Suppressor macrophage treated with lipopolysaccharide for 1 hour (primary cell): ENCODE results near the gene WSCD1.

ENCODE experiments used
- DNase-seq, 3 donors: peaks; one replicate each; pipeline ENCODE4 v3.0.0-alpha.2; 2020 to 2022

WSCD1 gene

DNA sequence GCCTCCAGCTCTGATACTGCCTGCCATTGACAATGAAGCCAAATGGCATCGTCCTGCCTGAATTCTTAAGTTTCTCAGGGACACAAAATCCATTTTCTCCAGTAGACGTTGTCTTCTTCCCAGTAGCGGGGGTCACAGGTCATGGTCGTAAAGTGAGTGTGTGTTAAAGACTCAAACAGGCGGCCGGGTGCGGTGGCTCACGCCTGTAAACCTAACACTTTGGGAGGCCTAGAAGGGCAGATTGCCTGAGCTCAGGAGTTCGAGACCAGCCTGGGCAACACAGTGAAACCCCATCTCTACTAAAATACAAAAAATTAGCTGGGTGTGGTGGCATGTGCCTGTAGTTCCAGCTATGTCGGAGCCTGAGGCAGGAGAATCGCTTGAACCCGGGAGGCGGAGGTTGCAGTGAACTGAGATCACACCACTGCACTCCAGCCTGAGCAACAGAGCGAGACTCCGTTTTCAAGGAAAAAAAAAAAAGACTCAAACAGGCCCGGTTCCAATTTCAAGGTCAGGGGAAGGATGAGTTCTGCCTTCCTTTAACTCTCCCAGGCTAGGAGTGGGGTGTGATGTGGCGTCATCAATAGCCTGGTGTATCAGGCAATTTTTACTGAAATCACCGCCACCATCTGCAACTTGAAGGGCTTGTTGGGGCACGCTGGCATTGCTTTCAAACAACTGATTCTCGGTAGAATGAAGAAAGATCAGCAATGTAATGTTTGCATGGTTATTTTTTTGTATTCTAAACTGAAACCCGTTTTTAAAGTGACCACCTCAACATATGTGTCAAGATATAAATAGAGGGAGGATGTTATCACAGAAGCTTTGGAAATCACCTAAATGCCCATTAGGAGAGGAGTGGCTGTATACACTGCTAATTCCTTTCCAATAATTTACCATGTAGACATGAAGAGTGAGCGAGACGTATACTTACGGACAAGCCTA lies 91.0 kb downstream of the WSCD1 start:
- DNase-seq = no peak

DNA sequence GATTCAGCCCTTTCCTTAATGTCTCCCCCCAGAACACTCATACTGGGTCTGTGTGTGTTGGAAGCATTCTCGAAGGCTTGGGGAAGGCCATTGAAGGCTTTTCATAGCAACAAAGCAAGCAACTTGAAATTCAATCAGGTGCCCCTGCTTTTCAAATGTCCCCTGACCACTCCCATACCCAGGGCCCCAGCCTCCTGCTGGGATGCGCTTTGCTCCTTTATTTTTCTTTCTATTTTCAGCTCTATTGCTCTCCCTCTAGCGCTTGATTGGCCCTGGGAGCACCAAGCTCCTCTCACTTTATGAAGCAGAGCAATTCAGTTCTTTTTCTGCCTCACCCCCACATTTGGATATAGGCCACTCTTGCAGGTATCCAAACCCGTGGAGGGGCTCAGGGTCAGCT lies 92.0 kb downstream of the WSCD1 start:
- no peak for DNase-seq

DNA sequence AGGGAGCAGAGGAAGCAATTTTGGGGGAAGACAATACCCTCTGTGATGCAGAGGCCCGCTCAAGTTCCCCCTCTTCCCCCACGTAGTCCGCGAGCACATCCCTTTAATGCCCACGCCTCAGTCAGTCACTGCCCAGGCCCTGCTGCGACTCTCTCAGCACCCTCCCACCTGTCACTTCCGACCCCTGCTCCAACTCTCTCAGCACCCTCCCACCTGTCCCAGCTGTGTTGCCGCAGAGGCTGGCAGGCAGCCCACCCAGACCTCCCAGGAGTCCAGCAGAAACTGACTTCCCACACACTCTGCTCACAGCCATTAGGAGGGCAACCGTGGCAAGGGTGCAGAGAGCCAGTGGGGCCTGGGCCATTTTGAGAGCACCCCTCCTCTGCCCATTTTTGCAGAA lies 92.7 kb downstream of the WSCD1 start:
- no peak for DNase-seq

DNA sequence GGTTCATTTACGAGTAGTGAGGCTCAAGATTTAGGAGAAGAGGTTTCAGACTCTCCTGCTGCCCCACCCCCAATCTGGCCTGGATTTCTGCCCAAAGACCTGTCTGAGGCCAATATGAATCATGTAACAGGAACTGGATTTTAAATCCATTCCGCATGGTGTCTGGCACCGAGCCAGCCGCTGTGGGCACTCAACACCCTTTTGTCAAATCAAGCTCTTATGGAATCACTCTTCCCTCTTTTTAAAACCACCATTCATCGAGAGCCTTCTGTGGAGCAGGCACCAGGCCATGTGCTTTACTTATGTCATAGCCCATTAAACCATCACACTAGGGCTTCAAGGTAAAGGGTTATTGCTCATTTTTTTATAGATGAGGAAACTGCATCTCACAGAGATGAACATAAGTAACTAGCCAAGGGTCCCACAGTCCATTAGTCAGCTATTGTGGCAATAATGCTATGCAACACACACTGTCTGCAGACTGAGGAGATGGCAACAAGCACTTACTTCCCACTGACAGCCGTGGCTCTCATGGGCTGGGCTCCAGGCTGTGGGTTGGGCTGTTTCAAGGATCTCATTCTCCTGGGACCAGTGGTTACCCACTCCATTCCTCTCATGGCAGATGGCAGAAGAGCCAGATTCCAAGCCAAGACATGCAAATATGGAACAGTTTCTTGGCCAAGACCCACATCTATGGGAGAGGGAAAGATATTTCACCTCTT lies 93.6 kb downstream of the WSCD1 start:
- no peak for DNase-seq

DNA sequence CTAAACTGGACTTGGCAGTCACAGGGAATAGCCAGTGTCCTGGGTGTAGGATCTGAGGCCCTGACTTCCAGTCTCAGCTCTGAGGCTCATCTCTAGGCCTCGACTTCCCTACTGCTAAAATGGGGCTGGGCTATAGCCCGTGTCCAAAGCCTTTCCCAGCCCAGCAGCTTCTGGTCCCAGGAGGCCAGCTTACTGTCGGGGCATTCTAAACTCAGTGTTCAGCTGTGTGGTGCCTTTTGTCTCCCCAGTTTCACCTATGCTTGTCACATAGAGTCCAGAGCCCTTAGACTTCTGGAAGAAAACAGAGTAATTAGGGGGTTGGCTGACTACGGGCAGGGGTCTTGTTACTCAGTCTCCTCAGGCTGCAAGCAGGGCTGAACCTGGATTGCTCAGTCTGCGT lies 94.8 kb downstream of the WSCD1 start:
- no peak for DNase-seq

DNA sequence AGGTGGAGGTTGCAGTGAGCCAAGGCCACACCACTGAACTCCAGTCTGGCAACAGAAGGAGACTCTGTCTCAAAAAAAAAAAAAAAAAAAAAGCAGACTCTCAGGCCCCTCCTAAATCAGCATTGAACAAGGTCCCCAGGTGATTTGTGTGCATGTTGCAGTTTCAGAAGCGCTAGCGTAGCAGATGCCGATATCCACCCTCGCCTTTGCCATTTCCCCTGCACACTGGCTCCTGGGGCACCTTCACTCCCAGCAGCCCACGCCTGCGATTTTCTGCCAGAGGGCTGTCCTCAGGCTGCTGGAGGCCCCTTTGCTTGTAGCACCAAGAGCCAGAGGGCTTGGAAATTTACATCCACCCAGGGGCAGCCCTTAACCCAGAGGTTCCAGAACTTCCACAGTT lies 95.6 kb downstream of the WSCD1 start:
- DNase-seq = no peak

DNA sequence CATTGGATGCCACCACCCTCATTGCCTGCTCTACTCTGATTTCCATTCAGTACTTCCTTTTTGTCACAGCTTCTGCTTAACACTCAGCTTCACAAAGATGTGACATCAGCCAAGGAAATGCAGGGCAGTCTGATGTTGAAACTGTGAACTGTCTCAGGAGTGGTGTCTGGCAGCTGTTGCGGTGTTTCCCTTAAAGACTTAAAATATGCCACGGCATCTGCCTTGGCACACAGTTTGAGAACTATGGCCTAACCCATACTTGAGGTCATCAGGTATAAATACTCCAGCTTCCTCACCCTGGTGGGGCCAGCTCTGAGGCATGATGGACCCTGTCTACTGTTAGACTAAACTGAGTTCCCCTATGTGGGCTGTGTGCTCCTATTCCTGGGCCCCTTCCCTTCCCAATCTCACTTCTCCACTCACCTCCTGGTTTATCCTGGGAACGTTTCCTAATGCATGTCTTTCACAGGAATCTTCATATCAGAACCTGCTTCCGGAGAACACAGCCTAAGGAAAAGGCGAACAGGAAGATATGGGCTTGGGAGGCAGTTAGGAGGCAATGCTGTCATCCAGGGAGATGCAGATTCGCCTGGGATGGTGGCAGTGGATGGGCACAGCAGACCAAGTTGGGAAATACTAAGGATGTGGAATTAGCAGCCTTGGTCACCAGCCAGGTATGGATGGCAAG lies 96.5 kb downstream of the WSCD1 start:
- peak; percentile 30 to 41 (median 41) for DNase-seq

DNA sequence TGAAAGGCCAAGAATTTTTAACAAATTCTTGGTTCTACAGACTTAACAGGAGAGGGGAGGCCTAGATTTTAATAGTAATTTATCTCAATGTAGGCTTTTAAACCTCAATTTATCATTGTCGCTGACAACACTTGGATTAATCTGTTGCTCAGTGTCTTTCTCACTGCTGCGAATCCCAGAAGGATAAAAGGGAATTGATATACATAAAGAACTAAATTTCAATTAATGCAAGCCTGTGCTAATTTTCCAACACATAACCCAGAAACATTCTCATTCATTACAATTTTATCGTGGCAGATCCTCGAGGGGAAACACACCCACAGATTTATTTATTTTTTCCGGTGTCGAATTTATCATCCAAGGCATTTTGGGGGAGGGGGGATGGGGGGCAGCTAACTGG lies 98.1 kb downstream of the WSCD1 start:
- DNase-seq = peak in 1 of 3 donors; percentile 11

DNA sequence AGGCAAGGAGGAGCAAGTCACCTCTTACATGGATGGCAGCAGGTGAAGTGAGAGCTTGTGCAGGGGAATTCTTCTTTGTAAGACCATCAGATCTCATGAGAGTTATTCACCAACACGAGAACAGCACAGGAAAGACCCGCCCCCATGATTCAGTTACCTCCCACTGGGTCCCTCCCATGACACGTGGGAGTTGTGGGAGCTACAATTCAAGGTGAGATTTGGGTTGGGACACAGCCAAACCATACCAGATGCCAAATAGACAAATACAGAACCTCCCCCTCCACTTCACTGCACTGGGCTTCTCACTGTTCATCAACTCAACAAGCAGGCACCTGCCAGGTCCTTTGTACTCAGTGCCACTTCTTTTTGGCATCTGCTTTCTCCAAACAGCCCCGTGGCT lies 100.2 kb downstream of the WSCD1 start:
- DNase-seq = no peak

DNA sequence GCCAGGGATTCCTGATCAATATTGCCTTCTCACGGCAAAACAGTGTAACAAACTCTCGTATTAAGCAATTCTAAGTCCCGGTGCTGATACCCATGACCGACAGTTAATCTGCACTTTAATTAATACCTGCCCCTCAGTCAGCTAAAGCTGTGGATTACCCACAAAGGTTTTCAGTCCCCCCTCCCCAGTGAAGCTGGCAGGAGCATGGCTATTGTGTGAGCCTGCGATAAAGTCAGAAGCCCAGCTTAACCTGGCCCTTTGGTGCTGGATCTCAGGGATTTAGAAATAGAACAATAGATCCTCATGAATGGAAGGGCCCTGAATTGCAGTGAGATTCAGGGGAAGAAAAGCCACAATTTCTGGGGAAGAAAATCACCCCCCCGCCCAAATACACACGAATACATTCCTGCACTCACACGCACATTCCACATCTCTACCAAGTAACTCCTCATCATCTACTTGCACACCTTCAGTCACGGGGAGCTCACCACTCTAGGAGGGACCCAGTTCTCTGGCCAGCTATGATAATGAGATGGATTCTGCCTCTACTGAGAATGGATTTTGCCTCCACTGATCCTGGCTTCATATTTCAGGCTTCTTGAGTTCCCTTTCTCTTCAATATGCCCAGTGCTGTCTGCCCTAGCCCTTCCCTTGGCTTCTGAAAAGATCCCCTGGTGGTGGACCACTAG lies 102.6 kb downstream of the WSCD1 start:
- DNase-seq = peak in 1 of 3 donors; percentile 15

DNA sequence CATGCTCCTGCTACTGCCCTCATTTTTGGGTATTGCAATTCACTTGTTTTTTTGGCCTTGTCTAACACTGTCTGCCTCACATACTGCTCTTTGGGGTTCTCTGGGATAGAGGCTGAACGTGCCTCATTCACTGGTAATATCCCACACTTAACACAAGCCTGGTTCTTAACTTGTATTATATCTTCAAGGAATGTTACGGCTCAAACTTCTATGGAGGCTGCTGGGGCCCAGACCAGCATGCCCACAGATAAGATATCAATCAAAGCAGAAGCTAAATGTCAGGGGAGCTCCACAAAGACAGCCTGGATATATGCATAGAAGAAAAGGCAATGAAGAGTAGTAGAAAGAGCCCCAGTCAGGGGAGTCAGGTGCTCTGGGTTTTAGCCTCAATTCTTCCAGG lies 103.5 kb downstream of the WSCD1 start:
- DNase-seq = no peak
